PC-9 (cell line): ENCODE data around the gene FXYD3.

Experiments
- CTCF ChIP-seq: fragments of 200-600 bp; sonication (generic); conservative IDR thresholded peaks from 2 replicates; pipeline ENCODE4 v1.6.1; 2017; ENCODE audit warnings: mixed run types, antibody characterized with exemption, mild to moderate bottlenecking, moderate library complexity
- EZH2 ChIP-seq: fragments of 200-600 bp; sonication (generic); IDR thresholded peaks from 2 replicates; pipeline ENCODE4 v1.8.0; 2017; ENCODE audit warnings: antibody characterized with exemption, low read depth

GRCh38 chr19:35126624-35126959 lies 11.0 kb downstream of the FXYD3 start:
- TF ChIP-seq EZH2: no peak
- no peak for TF ChIP-seq CTCF
